Fibroblast of villous mesenchyme (primary cell): ENCODE results near the gene MEX3C. TPM values are rescaled to one million over a fixed set of nuclear protein-coding genes. Genes with fewer than 3 reads are reported as not detected.

ENCODE experiments used
- DNase-seq: peaks from one replicate; pipeline ENCODE4 v3.0.0-alpha.2; 2010; ENCODE audit warnings: low read depth
- H3K4me3 ChIP-seq: 2 replicates; pipeline ENCODE4 v1.5.1; 2011; ENCODE audit warnings: low read depth, mild to moderate bottlenecking, low read length
- total RNA-seq: library from RNA; depleted of rRNA; stranded (reverse); fragments of >200 nt; gene quantifications from 2 replicates; pipeline ENCODE4 v1.2.3, GENCODE V29; 2012
- TF ChIP-seq, protein P1 (sequence below): IDR thresholded peaks from 2 replicates; pipeline ENCODE4 v1.5.1; 2012; ENCODE audit warnings: low read depth, mild to moderate bottlenecking, low read length; ENCODE audit not compliant: insufficient read depth

The MEX3C gene
- total RNA-seq, 1 donor: 50.5 TPM

DNA sequence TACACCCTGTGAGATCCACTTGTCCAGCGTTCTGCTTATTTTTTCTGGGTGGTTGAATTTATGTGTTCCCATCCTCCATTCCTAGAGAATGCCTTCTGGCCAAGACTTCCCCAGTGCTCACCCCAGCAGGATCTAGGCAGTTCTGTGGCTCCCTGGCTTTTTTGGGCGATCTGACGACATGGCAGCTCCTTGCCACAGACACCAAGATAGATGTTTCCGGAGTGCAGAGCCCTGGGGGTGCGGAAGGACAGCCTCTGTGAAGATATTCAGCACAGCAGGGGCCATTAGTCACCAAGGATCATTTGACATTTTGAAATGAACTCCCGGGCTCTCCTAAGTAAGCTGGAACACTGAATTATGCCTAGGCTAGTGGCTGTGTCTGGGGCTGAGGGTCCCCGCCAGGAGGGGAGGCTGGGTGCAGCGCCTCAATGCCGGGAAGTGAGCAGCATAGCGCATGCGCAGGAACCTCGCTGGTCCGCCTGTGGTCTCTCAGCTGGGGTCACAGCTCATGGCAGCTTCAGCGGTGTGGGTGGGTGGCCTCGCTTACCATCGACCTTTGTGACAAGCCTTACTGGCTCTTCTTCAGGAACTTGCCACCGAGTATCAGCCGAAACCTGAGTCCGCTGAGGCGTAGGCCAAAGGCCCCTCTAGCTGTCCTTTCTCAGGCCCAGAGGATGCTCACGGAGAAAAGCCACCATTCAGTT, 60.3 kb downstream of the MEX3C start:
- TF ChIP-seq, protein P1, sequence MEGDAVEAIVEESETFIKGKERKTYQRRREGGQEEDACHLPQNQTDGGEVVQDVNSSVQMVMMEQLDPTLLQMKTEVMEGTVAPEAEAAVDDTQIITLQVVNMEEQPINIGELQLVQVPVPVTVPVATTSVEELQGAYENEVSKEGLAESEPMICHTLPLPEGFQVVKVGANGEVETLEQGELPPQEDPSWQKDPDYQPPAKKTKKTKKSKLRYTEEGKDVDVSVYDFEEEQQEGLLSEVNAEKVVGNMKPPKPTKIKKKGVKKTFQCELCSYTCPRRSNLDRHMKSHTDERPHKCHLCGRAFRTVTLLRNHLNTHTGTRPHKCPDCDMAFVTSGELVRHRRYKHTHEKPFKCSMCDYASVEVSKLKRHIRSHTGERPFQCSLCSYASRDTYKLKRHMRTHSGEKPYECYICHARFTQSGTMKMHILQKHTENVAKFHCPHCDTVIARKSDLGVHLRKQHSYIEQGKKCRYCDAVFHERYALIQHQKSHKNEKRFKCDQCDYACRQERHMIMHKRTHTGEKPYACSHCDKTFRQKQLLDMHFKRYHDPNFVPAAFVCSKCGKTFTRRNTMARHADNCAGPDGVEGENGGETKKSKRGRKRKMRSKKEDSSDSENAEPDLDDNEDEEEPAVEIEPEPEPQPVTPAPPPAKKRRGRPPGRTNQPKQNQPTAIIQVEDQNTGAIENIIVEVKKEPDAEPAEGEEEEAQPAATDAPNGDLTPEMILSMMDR: no peak
- no peak overlapping the region for H3K4me3 ChIP-seq
- no peak for DNase-seq

DNA sequence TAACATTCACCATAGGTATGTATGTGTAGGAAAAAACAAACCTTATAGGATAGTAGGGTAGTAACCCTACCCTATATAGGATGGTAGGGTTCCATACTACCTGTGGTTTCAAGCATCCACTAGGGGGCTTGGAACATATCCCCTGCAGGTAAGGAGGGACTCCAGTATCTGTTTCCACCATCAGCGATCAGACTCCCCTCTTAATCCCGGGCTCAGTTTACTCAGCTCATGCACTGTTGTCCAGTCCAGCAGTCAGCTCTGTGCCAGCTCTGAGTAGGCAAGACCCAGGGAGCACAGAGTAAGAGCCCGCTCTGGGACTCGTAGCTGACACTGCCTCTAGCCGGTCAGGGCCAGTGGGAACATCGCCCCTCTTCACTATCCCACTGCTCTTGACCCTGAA, 61.7 kb downstream of the MEX3C start:
- TF ChIP-seq, protein P1: peak; percentile 22
- no peak for DNase-seq

GRCh38 chr18:51135364-51135763, 62.1 kb downstream of the MEX3C start:
- peak; percentile 57 for DNase-seq
- TF ChIP-seq, protein P1: no peak
- peak overlapping the region; percentile 29 for H3K4me3 ChIP-seq

More for the DNA sequence above, 61.7 kb downstream of the MEX3C start:
- no peak overlapping the region for H3K4me3 ChIP-seq

DNA sequence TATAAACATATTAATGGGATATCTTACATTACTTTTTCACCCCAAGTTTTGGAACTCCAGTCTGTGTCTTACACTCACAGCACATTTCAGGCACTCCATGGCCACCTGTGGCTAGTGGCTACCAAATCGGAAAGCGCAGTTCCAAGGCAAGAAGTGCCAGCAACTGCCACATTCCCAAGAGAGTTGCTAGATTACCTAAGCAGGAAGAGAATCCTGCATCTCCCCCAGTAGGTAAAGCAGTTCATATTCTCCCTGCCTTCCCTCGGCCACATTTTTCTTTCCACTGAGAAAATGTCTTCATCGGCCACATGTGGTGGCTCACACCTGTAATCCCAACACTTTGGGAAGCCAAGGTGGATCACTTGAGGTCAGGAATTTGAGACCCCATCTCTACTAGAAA, 62.8 kb downstream of the MEX3C start:
- TF ChIP-seq, protein P1: no peak
- DNase-seq: no peak
- no peak overlapping the region for H3K4me3 ChIP-seq

DNA sequence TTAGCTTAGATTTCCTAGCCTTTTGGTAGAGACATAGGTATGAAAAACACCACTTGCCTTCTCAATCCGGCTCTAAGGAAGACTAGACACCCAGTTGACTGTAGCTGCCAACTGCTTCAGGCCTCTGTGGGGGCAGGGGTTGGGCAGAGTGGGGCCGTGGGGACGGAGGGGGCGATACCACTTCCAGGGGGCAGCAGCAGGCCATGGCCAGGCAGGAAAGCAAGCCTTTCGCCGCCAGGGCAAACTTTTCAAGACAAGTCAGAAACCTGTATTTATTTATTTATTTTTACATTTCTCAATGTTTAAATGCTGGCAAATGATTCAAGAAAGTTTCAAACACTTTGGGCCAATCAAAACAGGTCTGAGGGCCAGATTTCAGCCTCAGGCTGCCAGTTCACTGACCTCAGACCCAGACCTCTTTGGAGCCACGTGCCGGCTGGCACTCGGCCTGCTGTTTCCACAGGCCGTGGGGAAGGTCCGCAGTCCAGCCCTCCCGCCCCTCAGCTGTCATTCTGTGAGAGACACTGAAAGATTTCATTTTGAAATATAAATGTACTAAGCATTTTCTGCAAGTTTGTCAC, 63.8 kb downstream of the MEX3C start:
- no peak for DNase-seq
- TF ChIP-seq, protein P1: no peak
- no peak overlapping the region for H3K4me3 ChIP-seq

- DNase-seq: no peak
- TF ChIP-seq, protein P1: no peak
- H3K4me3 ChIP-seq: no peak overlapping the region
These were observed 65.1 kb downstream of the MEX3C start for GRCh38 chr18:51132256-51132935.
